Thyroid gland (tissue), 4 donors: ENCODE measurements around the gene ABI1. TPM values are rescaled to one million over a fixed set of nuclear protein-coding genes. Genes with fewer than 3 reads are reported as not detected.

Experiments
- DNase-seq, 2 donors: peaks; one replicate each; pipeline ENCODE4 v3.0.0-alpha.2; 2019
- H3K27ac ChIP-seq, 3 donors: fragments of 200-600 bp; sonication (generic); 1 replicate in 2 of 3; 2 replicates in 1 of 3; pipeline ENCODE4 v1.5.1; 2016 to 2019; ENCODE audit warnings: mild to moderate bottlenecking in 1 of 3, moderate library complexity in 1 of 3
- H3K27me3 ChIP-seq: fragments of 200-600 bp; sonication (generic); one replicate; pipeline ENCODE4 v1.5.1; 2019
- H3K36me3 ChIP-seq, 2 donors: fragments of 200-600 bp; sonication (generic); one replicate each; pipeline ENCODE4 v1.5.1; 2016 to 2019
- H3K4me1 ChIP-seq, 2 donors: fragments of 200-600 bp; sonication (generic); one replicate each; pipeline ENCODE4 v1.5.1; 2017 to 2019
- H3K4me3 ChIP-seq, 3 donors: fragments of 200-600 bp; sonication (generic); replicated peaks in 1 of 3; 1 replicate in 2 of 3; 2 replicates in 1 of 3; pipeline ENCODE4 v1.5.1; 2016; ENCODE audit warnings: mild to moderate bottlenecking in 1 of 3
- H3K9me3 ChIP-seq: fragments of 200-600 bp; sonication (generic); one replicate; pipeline ENCODE4 v1.5.1; 2017
- CTCF ChIP-seq, 6 experiments: fragments of 200-600 bp in 3 of 6; fragments of 450-650 bp in 3 of 6; sonication (generic) in 3 of 6; IDR thresholded peaks; one replicate each; pipeline ENCODE4 v1.5.1; 2016 to 2019; ENCODE audit warnings: antibody characterized with exemption in 6 of 6, mild to moderate bottlenecking in 2 of 6, inconsistent platforms in 1 of 6, moderate library complexity in 1 of 6
- POLR2A ChIP-seq, 2 donors: fragments of 450-650 bp; IDR thresholded peaks; one replicate each; pipeline ENCODE4 v1.6.1; 2017; ENCODE audit warnings: antibody characterized with exemption in 2 of 2, mild to moderate bottlenecking in 2 of 2, moderate library complexity in 1 of 2
- WGBS, 2 donors: methylation state at CpG; one replicate each; pipeline ENCODE4 v1.1.5; 2017; 5-methylcytosine and 5-hydroxymethylcytosine counted together
- intact Hi-C: fragments of 100-400 bp; cut with DNase I; formaldehyde crosslinking; loops from one replicate; pipeline ENCODE4 v1.15.1; 2023
- total RNA-seq, 4 donors: library from RNA; depleted of rRNA; stranded (reverse); fragments of >200 nt; gene quantifications; one replicate each; pipeline ENCODE4 v1.2.3, GENCODE V29; 2016

The ABI1 gene
- total RNA-seq, 4 donors from 2014 or later: 42.7 to 72.3 (median 47.4) TPM

GRCh38 chr10:26780106-26780792, 80.5 kb downstream of the ABI1 start:
- 91 to 94% methylated on average over 8 of the region's 8 CpGs for WGBS, 2 donors

DNA sequence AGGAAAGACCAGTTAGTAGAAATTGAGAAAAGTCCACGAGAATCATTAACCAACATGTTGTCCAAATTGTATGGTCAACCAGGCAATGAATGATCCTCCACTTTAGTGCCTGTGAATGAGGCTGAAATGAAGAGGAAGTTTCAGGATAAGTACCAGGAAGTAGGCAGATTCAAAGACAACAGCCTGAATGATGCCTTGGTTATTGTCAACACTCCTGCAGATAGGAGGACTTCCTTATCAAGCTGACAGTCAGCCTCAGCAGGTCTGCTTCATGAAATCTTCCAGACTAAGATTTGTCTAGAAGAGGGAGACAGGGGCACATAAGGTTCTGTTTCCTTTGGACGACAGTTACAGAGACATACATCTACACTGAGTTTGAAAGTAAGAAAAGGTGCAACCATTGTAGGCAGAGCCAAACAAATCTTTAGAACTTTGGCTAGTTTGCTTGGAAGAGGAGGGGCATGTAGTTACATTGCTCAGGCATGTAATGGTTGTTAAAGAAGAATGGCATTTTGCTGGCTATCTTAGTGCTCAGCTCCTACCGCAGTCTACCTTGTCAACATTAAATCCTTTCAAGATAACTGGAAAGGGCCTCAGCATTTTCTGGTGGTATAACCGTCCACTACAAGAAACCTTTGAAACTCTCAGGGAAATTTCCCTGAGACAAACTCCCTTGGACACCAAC, 81.4 kb downstream of the ABI1 start:
- no peaks in the 10 kb centered on the region for H3K27me3 ChIP-seq
- H3K27ac ChIP-seq: no peak overlapping the region
- TF ChIP-seq POLR2A (IDR thresholded peaks at IDR 0.05) (no peak), CTCF (IDR thresholded peaks at IDR 0.05) (no peak)
- no peak for DNase-seq
- no peaks in the 10 kb centered on the region for H3K9me3 ChIP-seq
- H3K36me3 ChIP-seq: no peaks in the 10 kb centered on the region
- no peak overlapping the region for H3K4me3 ChIP-seq
- intact Hi-C loops: no loop called here
- 91 to 92% methylated on average over 4 of the region's 4 CpGs for WGBS, 2 donors
- peaks cover 20 to 38% of the 10 kb centered on the region in 2 donors for H3K4me1 ChIP-seq

More at GRCh38 chr10:26780106-26780792, 80.5 kb downstream of the ABI1 start:
- H3K27ac ChIP-seq: no peak overlapping the region
- no peak overlapping the region for H3K4me3 ChIP-seq
- H3K27me3 ChIP-seq: no peaks in the 10 kb centered on the region
- no peak for DNase-seq
- no peak for TF ChIP-seq POLR2A (IDR thresholded peaks at IDR 0.05)
- TF ChIP-seq CTCF (IDR thresholded peaks at IDR 0.05): no peak
- H3K4me1 ChIP-seq: peaks cover 20 to 38% of the 10 kb centered on the region in 2 donors
- H3K9me3 ChIP-seq: no peaks in the 10 kb centered on the region
- H3K36me3 ChIP-seq: no peaks in the 10 kb centered on the region
- intact Hi-C loops: no loop called here

- no peak overlapping the region for H3K4me3 ChIP-seq
- TF ChIP-seq CTCF (IDR thresholded peaks at IDR 0.05) (no peak), POLR2A (IDR thresholded peaks at IDR 0.05) (no peak)
- peaks cover 16 to 29% of the 10 kb centered on the region in 2 donors for H3K4me1 ChIP-seq
- 93 to 97% methylated on average over 2 of the region's 2 CpGs for WGBS, 2 donors
- intact Hi-C loops: no loop called here
- no peak overlapping the region for H3K27ac ChIP-seq
- H3K9me3 ChIP-seq: no peaks in the 10 kb centered on the region
- no peaks in the 10 kb centered on the region for H3K27me3 ChIP-seq
- H3K36me3 ChIP-seq: no peaks in the 10 kb centered on the region
- no peak for DNase-seq
Observed at GRCh38 chr10:26777686-26778085, 83.1 kb downstream of the ABI1 start.

- intact Hi-C loops: no loop called here
- no peak overlapping the region for H3K27ac ChIP-seq
- H3K9me3 ChIP-seq: no peaks in the 10 kb centered on the region
- no peaks in the 10 kb centered on the region for H3K36me3 ChIP-seq
- WGBS, 2 donors: 93 to 98% methylated on average over 1 of the region's 1 CpG
- H3K27me3 ChIP-seq: no peaks in the 10 kb centered on the region
- TF ChIP-seq POLR2A (IDR thresholded peaks at IDR 0.05): no peak
- no peak for TF ChIP-seq CTCF (IDR thresholded peaks at IDR 0.05)
- peaks cover 8 to 20% of the 10 kb centered on the region in 2 donors for H3K4me1 ChIP-seq
- no peak overlapping the region for H3K4me3 ChIP-seq
- no peak for DNase-seq
Observed at GRCh38 chr10:26776258-26776657, 84.5 kb downstream of the ABI1 start.

DNA sequence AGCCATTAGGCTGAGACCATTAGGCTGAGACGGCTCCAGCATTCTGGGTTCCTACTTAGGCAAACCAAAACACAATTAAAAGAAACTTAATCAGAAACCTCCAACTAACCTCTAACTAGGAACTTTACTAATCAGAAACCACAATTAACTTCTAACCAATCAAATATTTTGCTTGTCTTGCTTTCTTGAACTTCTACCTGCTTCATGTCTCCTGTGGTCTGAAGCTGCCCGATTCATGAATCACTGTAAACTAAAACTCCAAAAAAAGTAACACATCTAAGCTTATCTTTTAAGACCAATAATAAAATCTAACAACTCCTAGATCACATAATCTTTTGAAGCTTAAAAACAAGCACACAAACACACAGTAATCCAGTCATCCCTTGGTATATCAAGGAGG, 87.1 kb downstream of the ABI1 start:
- Histone ChIP-seq H3K4me3 (no peak overlapping the region), H3K36me3 (no peaks in the 10 kb centered on the region), H3K27me3 (no peaks in the 10 kb centered on the region), H3K27ac (no peak overlapping the region), H3K4me1 (no peaks in the 10 kb centered on the region), H3K9me3 (no peaks in the 10 kb centered on the region)
- 91 to 99% methylated on average over 2 of the region's 2 CpGs for WGBS, 2 donors
- intact Hi-C loops: no loop called here
- DNase-seq: no peak
- no peak for TF ChIP-seq CTCF (IDR thresholded peaks at IDR 0.05)
- no peak for TF ChIP-seq POLR2A (IDR thresholded peaks at IDR 0.05)
